Measurements from ENCODE around the gene ARMC9. TPM values are rescaled to one million over a fixed set of nuclear protein-coding genes. Genes with fewer than 3 reads are reported as not detected.

ARMC9 gene
- total RNA-seq, 1 donor from 2014 or later = 11.8 TPM

DNA sequence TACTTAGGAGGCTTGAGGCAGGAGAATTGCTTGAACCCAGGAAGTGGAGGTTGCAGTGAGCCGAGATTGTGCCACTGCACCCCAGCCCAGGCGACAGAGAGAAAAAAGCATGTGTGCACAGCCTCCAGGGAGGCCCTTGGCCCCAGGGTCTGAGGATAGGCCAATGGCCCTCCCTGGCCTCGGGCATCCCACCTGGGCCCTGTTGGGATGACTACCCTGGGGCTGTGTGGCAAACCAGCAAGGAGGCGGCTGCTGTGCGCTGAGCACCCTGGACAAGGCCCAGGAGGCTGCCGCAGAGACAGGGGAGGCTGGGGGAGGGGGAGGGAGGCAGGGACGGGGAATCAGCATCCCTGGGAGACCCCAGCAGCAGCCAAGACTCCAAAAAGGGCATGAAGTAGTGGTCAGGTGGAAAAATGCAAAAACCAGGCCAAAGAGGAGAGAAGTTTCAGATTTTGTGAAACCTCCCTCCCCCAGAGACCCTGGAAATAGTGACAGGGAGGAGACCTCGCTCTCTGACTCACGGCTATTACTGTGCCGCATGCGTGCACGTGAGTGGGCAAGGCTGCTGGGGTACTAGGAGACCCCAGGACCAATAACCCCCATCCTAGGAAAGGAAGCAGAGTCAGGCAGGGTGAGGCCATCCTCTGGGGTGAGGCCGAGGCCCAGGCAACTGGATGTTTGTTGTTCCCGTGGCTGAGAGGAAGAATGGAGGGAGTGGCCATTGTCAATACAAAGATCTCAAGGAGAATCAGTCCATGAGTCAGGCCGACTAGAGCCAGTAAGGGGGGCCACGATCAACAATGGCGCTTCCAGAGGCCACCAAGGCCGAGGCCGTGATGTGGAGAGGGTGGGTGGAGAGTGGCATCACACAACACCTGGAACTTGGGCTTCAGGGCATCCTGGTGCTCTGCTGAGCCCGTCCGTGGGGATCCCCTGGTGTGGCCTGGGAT lies 181.1 kb downstream of the ARMC9 start:
- DNase-seq (ENCODE audit: low spot score) = no peak

DNA sequence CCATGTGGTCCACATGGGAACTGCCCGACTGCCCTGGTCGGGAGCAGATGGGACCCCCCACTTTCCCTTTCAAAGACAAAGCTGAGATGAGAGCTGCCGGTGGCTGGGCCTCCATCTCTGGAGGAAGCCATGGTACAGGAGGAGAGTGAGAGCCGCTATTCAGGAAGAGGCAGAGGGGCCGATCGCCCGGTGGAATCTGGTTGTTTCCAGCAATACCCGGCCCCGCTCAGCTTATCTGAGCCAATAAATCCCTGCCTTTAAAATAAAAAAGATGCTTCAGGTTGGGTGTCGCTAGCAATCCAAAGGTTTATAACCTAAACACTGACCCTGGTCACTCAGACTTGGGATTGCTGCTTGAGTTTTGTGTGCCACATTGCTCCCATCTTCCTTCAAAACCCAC lies 181.9 kb downstream of the ARMC9 start:
- no peak for DNase-seq (ENCODE audit: low spot score)

DNA sequence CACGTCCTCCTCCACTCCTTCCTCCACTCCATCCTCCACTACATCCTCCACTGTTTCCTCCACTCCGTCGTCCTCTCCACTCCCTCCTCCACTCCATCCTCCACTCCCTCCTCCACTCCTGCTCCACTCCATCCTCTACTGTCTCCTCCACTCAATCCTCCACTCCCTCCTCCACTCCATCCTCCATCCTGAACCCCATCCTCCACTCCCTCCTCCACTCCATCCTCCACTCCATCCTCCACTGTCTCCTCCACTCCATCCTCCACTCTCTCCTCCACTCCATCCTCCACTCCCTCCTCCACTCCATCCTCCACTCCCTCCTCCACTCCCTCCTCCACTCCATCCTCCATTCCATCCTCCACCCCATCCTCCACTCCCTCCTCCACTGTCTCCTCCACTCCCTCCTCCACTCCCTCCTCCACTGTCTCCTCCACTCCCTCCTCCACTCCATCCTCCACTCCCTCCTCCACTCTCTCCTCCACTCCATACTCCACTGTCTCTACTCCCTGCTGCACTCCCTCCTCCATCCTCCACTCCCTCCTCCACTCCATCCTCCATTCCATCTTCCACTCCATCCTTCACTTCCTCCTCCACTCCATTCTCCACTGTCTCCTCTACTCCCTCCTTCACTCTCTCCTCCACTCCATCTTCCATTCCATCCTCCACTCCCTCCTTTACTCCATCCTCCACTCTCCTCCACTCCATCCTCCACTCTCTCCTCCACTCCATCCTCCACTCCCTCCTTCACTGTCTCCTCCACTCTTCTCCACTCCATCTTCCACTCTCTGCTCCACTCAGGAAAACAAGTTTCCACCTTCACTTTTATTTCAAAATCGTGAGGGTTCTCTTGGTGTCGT lies 182.8 kb downstream of the ARMC9 start:
- DNase-seq (ENCODE audit: low spot score) = no peak

DNA sequence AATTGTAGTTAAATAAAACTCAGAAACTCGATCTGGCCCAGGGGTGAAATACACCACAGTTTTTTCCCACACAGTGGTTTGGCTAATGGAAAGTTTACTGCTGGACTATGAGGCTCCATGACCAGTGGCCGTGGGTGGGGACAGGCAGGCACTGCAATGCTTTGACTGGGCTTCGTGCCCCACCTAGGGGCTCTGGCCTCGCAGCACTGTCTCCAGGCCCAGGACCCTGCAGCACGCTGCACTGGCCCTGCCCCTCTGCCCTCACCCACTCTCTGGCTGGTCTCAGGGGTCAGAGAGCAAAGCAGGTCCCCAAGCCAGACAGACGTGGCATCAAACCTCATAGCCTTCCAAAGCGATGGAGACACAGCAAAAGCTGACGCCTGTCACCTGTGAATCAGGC lies 183.7 kb downstream of the ARMC9 start:
- no peak for DNase-seq (ENCODE audit: low spot score)

DNA sequence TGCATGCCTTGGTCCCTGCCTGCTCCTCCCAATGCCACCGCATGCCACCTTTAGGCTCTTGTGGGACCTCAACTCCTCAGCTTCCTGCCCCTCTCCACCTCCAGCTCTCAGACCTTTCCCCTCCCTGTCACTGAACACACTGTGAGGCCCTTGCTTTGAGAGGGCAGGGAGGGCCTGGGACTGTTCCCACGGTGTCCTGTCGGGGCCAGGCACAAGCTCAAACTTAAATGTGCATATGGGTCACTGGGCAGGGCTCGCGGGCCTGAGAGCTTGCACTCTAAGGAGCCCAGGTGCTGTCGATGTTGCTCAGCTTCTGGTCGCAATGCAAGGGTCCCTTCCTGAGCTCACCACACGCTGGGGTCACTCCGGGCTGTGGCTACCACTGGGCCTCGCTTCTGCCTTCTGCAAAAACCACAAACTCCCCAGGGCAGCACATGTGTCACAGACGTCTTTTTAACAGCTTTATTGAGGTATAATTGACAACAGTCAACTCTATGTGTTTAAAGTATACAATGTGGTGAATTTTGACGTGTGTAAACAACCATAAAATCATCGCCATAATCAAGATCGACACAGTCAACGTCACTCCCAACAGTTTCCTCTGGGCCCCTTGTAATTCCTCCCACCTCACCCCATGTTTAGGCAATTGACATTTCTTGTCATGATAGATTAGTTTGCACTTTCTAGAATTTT lies 185.1 kb downstream of the ARMC9 start:
- DNase-seq (ENCODE audit: low spot score) = no peak

DNA sequence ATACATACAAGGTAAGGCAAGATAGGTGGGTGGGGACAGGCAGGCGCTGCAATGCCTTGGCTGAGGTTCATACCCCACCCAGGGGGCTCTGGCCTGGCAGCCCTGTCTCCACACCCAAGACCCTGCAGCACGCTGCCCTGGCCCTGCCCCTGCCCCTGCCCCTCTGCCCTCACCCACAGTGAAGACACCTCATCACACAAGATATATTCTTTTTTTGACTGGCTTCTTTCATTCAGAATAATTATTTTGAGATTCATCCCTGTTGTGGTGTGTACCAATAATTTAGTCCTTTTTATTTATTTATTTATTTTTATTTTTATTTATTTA lies 185.6 kb downstream of the ARMC9 start:
- no peak for DNase-seq (ENCODE audit: low spot score)

DNA sequence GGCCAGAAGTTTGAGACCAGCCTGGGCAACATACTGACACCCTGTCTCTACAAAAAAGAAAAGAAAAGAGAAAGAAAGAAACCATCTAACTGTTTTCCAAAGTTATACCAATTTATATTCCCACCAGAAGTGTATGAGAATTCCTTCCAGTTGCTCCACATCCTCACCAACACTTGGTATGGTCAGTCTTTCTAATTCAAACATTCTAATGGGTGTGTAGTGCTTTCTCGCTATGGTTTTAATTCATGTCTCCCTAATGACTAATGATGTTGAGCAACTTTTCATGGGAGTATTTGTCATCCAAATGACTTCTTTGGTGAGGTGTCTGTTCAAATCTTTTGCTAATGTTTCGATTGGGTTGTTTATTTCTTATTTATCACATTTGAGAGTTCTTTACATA lies 186.5 kb downstream of the ARMC9 start:
- DNase-seq (ENCODE audit: low spot score) = no peak

DNA sequence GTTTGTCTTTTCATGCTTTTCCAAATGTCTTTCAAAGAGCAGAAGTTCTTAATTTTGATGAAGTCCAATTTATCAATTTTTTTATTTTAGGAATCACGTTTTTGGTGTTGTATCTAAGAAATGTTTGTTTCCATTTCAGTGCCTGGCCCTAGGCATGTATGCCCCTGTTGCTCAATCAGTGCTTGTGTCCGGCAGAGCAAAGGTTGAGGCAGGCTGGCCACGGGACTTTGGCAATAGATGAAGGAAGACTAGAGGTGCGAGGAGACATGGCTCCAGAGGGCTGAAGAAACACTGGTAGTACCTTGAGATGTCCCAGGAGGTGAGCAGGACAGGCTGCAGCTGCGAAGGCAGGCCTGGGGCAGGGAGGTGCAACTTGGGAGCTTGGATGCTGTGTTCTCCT lies 187.0 kb downstream of the ARMC9 start:
- DNase-seq (ENCODE audit: low spot score) = no peak

DNA sequence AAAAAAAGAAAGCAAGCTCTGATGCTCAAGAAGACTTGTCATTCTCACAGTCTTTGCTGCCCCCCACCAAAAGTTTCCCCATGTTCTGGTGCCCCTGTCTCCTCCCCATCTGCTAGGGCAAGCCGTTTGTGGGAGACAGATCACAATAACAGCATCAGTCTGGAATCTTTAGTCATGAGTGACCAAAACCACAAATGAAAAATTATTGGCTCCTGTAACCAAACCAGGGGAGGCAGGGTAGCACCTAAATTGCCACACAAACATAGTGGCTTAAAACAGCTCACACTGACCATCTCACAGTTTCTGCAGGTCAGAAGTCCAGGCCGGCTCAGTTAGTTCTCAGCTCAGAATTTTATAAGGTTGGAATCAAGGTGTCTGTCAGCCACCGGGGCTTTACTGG lies 188.0 kb downstream of the ARMC9 start:
- no peak for DNase-seq (ENCODE audit: low spot score)

DNA sequence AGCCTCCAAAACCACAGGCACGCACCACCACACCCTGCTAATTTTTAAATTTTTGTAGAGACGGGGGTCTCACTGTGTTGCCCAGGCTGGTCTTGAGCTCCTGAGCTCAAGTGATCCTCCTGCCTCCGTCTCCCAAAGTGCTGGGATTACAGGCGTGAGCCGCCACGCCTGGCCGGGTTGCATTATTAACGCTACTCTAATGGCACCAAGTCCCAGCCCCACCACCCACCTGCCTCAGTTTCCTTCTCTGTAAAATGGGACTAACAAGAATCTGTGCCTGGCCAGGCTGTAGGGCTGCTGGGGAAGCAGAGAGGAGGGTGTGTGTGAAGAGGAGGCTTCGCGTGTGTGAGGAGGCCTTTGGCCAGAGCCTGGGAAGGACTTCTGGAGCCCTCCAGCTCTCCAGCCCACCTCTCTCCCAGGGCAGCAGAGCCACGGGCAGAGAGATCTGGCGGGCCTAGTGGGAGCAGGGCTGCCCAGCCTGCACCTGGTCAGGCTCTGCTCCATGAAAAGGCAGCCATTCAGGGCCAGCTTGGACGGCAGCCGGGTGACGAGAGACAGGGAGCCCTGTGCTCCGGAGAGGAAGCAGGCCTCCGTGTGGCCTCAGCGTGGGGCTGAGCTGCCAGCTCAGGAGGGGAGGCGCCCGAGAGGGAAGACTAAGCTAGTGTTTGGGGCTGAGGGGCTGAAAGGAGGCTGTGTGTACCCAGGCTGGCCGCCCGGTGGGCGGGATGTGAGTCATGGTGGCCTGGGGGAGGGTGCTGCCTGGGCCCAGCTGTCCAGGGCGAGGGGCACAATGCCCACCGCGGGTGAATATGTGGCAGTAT lies 189.7 kb downstream of the ARMC9 start:
- DNase-seq (ENCODE audit: low spot score) = no peak

DNA sequence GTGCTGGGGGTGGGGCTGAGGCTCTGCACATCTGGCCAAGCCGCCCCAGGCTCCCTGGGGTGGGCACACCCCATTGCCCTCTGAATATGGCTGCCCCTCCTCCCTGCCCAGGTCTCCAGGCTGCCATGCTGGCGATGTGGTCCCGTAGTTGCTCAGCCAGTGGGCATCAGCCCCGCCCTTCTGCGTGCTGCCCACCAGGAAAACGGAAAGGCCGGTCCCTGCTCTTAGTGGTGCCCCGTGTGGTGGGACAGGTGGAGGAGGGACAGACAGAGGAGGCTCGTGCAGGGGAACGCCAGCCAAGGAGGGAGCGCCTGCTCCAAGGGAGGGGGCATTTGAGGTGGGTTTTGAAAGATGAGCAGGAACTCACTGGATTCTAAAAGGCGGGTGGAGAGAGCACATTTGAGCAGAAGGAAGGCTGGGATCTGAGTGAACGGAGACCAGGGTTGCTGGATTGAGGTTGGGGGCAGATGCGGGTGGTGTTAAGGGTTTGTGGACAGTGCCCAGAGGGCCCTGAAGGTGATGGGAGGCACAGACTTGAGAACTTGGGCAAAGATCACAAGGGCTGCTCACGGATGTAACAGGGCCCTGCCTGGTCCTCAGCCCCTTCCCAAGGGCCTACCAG lies 190.4 kb downstream of the ARMC9 start:
- no peak for DNase-seq (ENCODE audit: low spot score)

DNA sequence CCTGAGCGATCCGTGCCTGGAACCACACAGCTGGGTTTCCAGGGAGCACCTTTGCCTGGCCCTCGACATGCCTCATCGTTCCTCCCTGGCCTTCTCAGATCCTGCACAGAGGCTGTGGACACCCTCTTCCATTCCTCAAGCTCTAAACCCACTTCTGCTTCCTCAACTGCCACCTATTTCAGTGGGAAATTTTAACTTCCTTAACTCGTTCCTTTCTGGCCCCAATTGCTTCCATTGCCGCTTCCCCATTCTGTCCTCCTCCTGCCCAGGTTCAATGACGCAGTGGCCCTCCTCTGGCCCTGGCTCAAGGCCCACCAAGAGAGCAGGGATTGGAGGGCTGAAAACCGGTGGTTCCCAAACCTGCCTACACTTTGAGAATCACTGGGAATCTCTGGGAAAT lies 192.2 kb downstream of the ARMC9 start:
- no peak for DNase-seq (ENCODE audit: low spot score)

DNA sequence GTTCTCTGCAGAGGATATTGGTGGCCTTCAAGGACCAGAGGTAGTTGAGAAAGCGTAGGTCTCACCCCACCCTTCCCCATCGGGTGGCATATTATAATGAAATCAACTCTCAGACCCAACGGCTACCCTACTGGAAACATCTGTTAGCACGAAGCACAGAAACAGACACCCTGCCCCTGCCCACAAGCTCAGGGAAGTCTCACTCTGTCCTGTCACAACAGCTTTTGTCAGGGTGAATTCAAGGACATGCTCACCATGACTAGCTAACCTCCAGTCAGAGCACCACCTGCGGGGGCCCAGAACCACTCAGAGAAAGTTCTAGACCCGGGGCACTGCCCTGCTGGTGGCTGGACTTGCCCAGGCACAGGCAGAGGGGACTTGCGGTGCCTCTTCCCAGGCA lies 193.6 kb downstream of the ARMC9 start:
- DNase-seq (ENCODE audit: low spot score) = no peak

DNA sequence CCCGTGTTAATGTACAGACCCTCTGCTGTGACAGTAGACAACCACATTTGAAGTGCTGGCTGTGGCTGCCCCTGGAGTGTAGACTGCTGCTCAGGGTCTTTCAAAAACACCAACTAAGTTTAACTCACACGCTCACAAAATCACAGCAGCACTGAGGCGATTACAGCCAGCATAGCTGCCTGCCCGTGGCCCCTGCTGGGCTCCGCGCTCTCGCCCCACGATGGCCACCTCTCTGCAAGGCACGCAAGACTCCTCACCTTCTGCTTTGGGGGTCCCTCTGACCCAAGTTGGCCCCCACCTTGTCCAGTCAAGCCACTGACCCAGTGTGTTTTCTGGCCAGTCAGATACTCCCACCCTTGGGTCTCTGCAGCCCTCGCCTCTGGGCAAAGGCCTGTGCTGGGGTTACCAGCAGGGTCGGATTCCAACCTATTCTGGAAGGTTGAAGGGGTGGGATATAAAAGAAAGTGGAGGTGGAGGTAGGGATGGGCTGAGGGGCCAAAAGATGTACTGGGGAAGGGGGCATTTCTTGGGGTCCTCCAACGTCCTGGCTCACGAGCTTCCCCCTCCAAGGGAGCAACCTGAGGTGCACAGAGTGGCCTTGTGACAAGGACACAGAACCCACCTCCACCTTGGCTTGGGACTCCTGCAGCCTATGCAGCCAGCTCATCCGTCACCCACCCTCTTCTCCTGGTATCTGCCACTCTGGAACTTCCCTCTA lies 194.2 kb downstream of the ARMC9 start:
- no peak for DNase-seq (ENCODE audit: low spot score)

DNA sequence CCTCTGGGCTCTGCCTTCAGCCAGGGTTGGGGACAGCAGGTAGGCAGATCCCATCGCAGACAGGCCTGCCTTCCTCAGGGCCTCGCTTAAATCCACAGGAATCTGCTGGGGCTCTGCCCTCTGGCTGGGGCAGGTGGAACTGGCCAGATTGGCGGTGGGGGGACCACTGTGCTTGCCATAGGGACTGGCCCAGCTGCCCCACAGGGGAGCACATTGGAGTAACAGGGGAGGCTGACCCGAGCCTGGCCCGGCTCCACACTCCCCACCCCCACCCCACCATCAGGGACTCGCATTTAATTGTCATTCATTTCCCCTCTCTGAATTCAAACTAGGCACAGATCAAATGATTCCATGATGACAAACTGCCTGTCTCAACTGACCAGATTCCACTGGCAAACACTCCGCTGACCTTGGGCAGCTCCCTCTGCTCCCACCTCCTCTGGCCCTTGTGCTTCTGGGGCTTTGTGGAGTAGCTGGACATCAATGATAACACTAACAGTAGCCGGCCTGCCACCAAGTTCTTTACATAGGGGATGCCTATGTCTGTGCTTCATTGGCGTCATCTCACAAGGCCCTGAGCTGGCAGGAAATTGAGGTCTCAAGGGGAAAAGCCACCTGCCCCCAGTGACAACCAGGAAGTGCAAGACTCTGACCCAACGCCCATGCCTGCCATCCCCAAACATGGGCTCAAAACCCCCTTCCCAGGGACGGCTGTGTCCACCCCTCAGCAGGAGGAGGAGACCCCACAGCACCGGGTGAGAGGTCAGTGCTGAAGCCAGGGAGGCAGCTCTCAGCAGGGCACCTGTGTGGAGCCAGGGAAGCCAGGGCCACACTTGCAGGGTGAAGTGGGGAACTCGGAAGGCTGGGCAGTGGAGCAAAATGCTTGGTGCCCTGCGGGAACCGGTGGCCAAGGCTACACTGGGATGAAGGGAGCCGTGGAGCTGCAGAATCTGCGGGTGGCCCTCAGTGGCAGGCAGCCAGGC lies 195.0 kb downstream of the ARMC9 start:
- DNase-seq (ENCODE audit: low spot score) = no peak

DNA sequence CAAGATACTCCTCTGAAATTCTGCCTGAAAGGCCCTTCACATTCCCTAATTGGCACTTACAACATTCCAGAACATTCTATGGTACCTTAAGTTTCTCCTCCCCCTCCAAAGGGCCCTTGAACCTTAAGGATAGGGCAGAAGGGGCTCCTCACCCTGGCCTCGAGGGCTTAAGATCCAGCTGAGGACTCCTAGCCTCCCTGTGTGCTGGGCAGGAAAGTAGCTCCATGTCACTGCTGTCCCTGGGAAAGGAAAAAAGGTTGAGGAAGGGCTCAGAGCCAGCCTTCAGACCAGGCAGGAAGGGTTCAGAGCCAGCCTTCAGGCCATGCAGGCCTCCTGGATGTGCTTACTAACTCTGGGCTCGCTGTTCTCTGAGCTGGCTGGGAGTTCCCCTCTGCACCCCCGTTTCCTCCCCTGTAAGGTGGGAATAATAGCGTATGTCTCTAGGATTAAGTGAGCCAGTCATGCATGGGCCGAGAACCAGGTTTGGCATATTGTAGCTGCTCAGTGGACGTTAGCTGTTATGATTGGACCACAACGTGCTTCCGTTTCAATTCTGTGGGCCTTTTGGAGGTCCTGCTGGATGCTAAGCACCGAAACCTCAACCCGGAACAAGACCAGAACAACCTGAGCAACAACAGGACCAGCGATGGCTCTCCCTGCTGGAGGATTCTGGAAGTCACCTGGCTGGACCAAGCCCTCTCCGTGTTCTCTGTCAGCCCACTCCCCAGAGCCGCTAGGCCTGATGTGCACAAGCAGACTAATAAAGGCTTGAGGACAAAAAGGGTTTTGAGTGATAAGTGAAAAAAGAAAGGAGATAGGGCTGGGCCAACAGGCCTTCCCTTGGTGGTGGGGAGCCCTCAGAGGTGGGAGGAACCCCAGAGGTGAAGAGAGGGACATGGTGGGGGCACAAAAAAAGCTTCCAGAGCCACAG lies 196.0 kb downstream of the ARMC9 start:
- DNase-seq (ENCODE audit: low spot score) = no peak
